ENCODE measurements around the gene BGLAP. TPM values are rescaled to one million over a fixed set of nuclear protein-coding genes. Genes with fewer than 3 reads are reported as not detected.

BGLAP gene
- total and polyA plus RNA-seq, 2 experiments from 2014 or later, result 0.51 to 1.8 TPM

- Histone ChIP-seq H3K27ac (peak overlapping the region; percentile 28), H3K36me3 (peaks cover 6% of the 10 kb centered on the region), H3K9me3 (ENCODE audit: low read depth) (no peaks in the 10 kb centered on the region), H3K4me3 (no peak overlapping the region), H3K27me3 (no peaks in the 10 kb centered on the region), H3K4me1 (ENCODE audit: low read depth) (no peaks in the 10 kb centered on the region)
- no peak for TF ChIP-seq CTCF (IDR thresholded peaks at IDR 0.05; ENCODE audit: low read depth, low read length)
- DNase-seq (ENCODE audit: low read depth in 1 of 2, low spot score in 1 of 2), result peak in 1 of 2 donors; percentile 47
Measured at GRCh38 chr1:156217871-156218270, 24.1 kb upstream of the BGLAP start.

GRCh38 chr1:156220226-156220625 is 21.8 kb upstream of the BGLAP start:
- Histone ChIP-seq H3K4me3 (no peak overlapping the region), H3K9me3 (ENCODE audit: low read depth) (no peaks in the 10 kb centered on the region), H3K4me1 (ENCODE audit: low read depth) (no peaks in the 10 kb centered on the region), H3K27ac (no peak overlapping the region), H3K27me3 (no peaks in the 10 kb centered on the region), H3K36me3 (peaks cover 14% of the 10 kb centered on the region)
- TF ChIP-seq CTCF (IDR thresholded peaks at IDR 0.05; ENCODE audit: low read depth, low read length), result no peak
- DNase-seq (ENCODE audit: low read depth in 1 of 2, low spot score in 1 of 2), result no peak

DNA sequence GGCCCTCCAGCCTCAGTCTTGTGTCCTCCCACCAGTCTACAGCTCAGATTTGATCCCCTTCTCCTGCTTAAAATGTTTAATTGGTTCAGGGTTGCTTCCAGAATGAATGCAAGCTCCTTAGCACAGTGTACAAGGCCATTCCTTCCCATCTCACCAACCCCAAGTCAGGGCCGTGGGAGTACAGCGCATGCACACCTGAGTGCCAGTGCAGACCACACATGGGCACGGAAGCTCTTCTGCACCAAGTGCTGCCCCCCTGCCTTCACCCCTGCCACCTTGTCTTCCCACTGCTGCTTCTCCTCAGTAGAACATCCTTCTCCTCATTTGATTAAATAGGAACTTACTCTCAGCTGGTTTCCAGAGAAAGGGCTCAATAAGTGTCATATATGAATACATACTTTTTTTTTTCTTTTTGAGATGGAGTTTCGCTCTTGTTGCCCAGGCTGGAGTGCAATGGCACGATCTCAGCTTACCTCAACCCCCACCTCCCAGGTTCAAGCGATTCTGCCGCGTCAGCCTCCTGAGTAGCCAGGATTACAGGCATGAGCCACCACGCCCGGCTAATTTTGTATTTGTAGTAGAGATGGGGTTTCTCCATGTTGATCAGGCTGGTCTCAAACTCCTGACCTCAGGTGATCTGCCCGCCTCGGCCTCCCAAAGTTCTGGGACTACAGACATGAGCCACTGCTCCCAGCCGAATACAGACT is 19.8 kb upstream of the BGLAP start:
- no peaks in the 10 kb centered on the region for H3K27me3 ChIP-seq
- no peak overlapping the region for H3K27ac ChIP-seq
- peaks cover 22% of the 10 kb centered on the region for H3K36me3 ChIP-seq
- DNase-seq (ENCODE audit: low read depth in 1 of 2, low spot score in 1 of 2), result no peak
- H3K4me3 ChIP-seq, result no peak overlapping the region
- TF ChIP-seq CTCF (IDR thresholded peaks at IDR 0.05; ENCODE audit: low read depth, low read length), result no peak
- no peaks in the 10 kb centered on the region for H3K9me3 ChIP-seq (ENCODE audit: low read depth)
- no peaks in the 10 kb centered on the region for H3K4me1 ChIP-seq (ENCODE audit: low read depth)

DNA sequence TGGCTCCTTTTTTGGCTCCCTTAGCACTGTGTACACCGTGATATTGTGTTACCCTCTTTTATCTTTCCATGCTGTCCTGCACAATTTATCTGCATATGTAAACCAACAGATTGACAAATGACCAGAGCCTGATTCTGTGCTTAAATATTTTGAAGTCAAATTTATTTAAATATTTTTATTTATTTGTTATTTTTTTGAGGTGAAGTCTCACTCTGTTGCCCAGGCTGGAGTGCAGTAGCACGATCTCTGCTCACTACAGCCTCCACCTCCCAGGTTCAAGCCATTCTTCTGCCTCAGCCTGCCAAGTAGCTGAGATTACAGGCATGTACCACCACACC is 16.3 kb upstream of the BGLAP start:
- Histone ChIP-seq H3K9me3 (ENCODE audit: low read depth) (no peaks in the 10 kb centered on the region), H3K4me3 (no peak overlapping the region), H3K36me3 (peaks cover 20% of the 10 kb centered on the region), H3K4me1 (ENCODE audit: low read depth) (no peaks in the 10 kb centered on the region), H3K27ac (no peak overlapping the region), H3K27me3 (no peaks in the 10 kb centered on the region)
- TF ChIP-seq CTCF (IDR thresholded peaks at IDR 0.05; ENCODE audit: low read depth, low read length), result no peak
- no peak for DNase-seq (ENCODE audit: low read depth in 1 of 2, low spot score in 1 of 2)

DNA sequence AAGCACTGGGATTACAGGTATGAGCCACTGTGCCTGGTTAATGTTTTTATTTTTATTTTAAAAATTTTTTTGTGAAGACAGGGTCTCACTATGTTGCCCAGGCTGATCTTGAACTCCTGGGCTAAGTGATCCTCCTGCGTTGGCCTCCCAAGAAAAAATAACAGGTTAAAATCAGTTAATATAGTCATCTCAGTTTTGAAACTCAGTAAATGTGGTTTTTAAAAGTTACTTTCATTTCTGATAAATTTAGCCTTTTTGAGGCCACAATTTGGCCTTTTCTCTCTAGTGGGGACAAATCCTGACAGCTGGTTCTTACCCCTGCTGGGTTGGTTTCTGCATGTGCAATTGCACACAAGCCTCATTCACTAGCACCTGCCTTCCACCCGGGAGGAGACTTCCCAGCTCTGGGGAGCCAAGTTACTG is 15.9 kb upstream of the BGLAP start:
- peaks cover 16% of the 10 kb centered on the region for H3K36me3 ChIP-seq
- H3K4me3 ChIP-seq, result no peak overlapping the region
- no peaks in the 10 kb centered on the region for H3K9me3 ChIP-seq (ENCODE audit: low read depth)
- no peaks in the 10 kb centered on the region for H3K4me1 ChIP-seq (ENCODE audit: low read depth)
- TF ChIP-seq CTCF (IDR thresholded peaks at IDR 0.05; ENCODE audit: low read depth, low read length), result no peak
- no peak for DNase-seq (ENCODE audit: low read depth in 1 of 2, low spot score in 1 of 2)
- H3K27me3 ChIP-seq, result no peaks in the 10 kb centered on the region
- H3K27ac ChIP-seq, result no peak overlapping the region

Measured in cardiac muscle cell (in vitro differentiated cells and primary cell).